ENCODE data around the gene NUP85.
A peak's percentile ranks its signal among the peaks of the same experiment; 100 is the strongest.
"Not testable (repeated sequence)": the region's sequence is repeated elsewhere in the genome, so short reads cannot be mapped to it uniquely, and the experiment has no call there.

Gene NUP85

DNA sequence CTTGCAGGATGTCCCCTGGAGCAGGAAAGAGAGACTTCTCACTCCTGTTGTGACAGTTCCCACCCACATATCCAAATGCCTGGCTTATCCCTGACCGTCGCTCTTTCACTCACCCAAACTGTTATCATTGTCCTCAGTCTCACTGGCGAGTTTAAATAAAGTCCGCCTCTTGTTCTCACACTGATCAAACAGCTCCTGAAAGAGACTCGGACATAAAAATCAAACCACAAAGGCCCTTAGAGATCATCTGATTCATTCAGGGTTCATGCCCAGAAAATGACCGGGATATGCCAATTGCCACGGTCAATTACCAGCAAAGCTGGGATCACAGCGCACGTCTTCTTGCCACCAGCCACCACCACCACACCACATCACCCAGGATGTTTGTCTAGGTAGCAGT lies 36.0 kb downstream of the NUP85 start:
- DNase-seq (ENCODE audit: low spot score) = no peak

DNA sequence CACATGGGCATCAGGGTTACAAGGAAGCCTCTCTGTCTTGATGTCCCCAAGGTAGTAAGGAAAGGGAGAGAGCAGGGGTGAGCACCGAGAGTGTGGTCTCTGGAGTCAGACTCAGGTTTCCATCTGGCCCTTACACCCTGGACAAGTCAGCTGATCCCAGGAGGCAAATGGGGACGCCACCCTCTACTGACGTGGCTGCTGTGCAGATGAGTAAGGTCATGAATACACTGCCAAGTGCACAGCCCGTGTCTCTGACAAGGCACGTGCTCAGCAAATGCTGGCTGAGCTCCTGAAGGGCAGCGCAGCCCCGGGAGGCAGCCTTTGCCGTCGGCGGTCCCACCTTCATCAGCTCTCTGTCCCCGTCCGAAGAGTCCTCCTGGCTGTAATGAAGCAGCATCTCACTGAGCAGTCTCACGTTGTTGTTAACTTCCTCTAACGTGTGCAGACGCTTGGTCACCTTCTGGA lies 36.5 kb downstream of the NUP85 start:
- DNase-seq (ENCODE audit: low spot score) = peak; percentile 53

DNA sequence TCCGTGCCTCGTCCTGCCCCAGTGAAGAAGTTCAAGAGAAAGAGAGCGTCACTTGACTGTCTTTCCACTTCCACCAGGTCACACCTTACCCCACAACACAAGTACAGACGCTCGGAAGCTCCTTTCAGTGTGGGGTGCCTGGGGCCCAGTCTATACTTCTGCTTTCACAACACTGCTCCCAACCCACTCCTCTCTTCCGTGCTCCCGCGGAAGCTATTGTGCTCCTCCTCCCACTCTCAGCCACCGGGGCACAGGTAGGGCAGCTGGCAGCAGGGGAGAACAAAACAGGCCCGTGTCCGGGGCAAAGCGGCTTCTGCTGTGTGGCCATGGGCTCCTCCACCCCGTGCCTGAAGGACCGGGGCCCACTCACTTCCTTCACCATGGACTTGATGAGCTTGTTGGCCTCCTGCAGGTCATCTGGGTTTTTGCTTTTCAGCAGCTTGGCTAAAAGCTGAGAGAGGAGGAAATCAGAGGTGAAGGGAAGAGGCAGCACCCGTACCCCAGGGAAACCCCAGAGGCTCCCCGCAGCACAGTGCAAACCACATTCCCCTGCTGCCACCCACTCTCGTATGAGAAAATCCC lies 37.1 kb downstream of the NUP85 start:
- DNase-seq (ENCODE audit: low spot score) = no peak

DNA sequence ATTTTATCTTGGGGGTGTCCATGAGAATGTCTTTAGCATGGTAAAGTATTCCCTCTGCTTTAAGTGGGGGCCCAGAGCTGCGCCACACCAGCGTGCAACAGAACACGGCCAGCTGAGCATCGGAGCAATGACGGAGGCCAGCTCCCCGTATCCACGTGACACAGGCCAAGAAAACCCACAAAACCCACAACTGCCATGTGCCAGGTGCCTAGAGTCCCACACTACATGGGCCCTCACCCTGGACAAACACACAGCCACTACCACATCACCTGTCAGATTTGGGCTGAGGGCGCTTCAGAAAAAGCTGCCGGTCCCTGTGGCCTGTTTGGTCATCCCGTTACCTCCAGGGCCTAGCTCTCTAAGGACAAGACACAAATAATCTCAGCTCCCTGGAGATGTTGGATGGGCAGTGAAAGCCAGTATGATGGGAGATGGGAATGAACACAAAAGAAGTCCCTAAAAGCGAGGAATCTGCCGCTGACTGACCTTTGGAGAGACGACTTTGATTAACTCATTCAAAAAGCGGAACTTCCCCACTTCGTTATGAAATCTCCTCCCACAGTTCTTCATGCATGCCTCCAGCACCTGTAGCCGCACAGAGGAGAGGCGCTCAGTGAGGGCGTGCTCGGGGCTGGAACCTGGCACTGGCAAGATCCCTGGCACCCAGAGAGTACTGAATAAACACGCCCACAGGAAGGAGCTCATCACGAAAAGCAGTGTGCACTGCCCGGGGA lies 38.8 kb downstream of the NUP85 start:
- DNase-seq (ENCODE audit: low spot score) = no peak

DNA sequence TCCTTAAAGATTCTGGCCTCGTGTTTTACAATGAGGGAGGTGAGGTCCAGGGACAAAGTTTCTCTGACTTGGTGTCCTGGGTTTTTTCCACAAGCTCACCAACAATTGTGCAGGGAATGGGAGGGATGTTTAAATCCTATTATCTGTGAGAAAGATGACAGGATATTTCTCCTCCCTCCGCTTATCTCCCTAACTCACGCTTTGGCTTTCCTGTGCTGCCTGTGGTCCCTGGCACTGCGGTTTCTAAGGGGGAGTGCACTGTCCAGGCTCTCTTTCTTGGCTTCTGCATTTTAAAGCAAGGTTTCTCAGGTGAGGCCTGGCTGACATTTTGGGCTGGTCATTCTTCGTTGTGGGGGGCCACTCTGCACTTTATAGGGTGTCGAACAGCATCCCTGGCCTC lies 39.5 kb downstream of the NUP85 start:
- DNase-seq (ENCODE audit: low spot score) = no peak

DNA sequence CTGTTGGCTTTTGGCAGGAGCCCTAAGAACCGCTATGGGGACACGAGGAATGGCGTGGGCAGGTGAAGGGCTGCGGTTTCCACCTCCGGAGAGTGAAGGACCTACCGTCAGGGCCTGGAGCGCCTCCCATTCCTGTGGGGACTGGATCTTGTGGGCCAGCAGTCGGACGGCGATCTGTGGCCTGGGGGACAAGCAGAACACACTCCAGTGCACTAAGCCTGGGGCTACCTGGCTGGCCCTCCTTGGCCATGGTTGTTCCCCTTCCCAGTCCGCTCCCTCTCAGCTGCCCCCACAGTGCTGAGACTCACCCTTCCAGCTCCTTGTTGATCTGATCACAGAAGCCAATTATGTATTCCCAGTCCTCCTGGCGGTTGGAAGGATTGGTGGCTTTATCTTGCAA lies 40.9 kb downstream of the NUP85 start:
- DNase-seq (ENCODE audit: low spot score) = no peak

DNA sequence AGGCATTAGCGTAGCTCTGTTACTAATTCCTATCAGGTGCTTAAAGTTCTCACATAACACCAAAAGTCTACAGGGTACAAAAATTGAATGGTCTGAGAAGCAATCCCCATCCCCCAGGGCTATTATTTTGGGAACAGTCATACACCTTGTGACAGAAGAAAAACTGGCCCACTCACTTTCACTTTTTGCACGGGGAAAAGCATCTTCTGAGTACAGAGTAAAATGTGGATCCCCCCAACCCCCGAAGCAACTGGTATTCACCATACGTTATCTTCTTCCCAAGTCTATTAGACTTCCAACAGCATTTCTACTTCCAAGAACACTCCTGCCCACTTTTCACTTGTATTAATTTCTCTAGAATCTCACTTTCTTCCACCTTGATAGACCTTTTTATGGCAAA lies 44.1 kb downstream of the NUP85 start:
- no peak for DNase-seq (ENCODE audit: low spot score)

DNA sequence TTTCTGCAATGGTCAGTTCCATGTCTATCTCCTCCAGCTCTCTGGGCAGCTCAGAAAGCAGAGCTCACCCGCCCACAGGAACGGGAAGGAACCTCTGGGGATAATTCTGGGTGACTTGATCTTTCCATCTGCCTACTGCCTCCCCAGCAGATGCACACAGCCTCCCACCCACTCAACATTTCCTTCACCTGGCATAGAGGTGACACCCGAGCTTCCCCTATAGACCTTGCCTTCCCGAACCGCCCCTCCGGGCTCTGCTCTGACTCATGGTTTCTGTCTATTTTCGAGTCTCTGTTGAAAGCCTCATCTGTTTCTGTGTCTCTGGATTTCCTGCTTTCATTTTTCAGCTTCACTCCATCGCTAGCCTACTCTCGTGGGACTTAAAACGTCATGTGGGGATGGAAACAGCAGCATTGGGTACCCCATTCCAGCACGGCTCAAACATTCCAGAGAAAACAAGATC lies 44.6 kb downstream of the NUP85 start:
- no peak for DNase-seq (ENCODE audit: low spot score)

DNA sequence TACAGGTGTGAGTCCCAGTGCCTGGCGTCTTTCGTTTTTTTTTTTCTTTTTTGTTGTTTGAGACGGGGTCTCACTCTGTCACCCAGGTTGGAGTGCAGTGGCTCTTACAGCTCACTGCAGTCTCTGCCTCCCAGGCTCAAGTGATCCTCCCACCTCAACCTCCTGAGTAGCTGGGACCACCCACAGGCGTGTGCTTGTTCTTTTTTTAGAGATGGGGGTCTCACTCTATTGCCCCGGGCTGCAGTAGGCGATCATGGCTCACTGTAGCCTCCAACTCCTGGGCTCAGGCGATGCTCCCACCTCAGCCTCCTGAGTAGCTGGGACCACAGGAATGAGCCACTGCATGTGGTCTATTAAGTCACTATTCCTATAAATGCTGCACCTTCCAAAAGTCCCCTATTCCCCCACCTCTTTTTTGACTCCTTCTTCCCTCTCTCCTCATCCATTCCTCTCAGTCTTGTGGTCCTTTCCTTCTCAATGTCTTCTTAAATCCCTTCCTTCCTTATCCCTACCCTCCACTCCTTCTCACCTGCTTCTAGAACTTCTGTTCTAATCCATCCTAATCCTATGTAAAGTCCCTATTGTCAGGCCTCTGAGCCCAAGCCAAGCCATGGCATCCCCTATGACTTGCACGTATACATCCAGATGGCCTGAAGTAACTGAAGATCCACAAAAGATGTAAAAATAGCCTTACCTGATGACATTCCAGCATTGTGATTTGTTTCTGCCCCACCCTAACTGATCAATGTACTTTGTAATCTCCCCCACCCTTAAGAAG lies 46.7 kb downstream of the NUP85 start:
- DNase-seq (ENCODE audit: low spot score) = no peak

DNA sequence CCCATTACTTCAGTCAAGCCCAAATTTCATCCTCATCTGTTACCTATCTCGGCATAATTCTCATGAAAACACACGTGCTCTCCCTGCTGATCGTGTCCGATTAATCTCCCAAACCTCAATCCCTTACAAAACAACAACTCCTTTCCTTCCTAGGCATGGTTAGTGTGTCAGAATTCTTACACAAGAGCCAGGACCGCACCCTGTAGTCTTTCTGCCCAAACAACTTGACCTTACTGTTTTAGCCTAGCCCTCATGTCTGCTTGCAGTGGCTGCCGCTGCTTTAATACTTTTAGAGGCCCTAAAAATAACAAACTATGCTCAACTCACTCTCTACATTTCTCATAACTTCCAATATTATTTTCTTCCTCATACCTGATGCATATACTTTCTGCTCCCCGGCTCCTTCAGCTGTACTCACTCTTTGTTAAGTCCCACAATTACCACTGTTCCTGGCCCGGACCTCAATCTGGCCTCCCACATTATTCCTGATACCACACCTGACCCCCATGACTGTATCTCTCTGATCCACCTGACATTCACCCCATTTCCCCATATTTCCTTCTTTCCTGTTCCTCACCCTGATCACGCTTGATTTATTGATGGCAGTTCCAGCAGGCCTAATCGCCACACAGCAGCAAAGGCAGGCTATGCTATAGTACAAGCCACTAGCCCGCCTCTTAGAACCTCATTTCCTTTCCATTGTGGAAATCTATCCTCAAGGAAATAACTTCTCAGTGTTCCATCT lies 50.6 kb downstream of the NUP85 start:
- DNase-seq (ENCODE audit: low spot score) = not testable (repeated sequence)

DNA sequence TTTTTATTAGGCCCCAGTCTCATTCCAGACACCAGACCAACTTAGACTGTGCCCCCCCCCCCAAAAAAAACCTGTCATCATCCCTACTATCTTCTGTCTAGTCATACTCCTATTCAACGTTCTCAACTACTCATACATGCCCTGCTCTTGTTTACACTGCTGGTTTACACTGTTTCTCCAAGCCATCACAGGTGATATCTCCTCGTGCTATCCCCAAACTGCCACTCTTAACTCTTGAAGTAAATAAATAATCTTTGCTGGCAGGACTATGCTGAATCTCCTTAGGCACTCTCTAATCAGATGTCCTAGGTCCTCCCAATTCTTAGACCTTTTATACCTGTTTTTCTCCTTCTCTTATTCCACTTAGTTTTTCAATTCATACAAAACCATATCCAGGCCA lies 51.7 kb downstream of the NUP85 start:
- not testable (repeated sequence) for DNase-seq (ENCODE audit: low spot score)

DNA sequence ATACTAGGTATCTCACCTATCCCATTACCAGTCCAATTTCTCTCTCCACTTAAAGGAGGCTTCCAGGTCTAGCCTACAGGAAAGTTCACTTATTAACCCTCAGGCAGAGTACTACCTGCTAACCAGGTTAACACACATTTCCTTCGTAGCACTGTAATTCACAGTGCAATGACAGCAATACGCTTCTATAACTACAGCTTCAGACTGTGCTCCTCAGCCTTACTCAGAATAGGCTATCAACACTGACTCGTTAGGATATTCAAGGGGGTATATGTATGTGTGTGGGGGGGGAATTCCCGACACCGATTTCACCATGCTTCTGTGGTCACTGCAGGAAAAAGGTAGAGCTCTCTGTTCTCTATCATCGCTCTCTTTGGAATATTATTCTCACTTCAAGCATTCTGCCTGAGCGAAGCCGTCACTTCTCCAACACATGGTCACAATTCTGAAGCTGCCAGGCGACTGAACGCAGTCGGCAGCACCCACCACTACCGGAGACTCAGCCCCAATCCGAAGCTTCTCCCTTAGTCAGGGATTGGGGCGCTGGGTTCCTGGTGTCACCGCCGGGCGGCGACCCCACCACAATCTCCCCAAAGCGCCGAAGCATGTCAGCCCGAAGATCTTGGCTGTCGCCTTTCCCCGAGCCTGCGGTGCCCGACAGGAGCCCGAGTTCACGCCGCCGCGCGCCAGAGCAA lies 55.3 kb downstream of the NUP85 start:
- peak; percentile 40 for DNase-seq (ENCODE audit: low spot score)

DNA sequence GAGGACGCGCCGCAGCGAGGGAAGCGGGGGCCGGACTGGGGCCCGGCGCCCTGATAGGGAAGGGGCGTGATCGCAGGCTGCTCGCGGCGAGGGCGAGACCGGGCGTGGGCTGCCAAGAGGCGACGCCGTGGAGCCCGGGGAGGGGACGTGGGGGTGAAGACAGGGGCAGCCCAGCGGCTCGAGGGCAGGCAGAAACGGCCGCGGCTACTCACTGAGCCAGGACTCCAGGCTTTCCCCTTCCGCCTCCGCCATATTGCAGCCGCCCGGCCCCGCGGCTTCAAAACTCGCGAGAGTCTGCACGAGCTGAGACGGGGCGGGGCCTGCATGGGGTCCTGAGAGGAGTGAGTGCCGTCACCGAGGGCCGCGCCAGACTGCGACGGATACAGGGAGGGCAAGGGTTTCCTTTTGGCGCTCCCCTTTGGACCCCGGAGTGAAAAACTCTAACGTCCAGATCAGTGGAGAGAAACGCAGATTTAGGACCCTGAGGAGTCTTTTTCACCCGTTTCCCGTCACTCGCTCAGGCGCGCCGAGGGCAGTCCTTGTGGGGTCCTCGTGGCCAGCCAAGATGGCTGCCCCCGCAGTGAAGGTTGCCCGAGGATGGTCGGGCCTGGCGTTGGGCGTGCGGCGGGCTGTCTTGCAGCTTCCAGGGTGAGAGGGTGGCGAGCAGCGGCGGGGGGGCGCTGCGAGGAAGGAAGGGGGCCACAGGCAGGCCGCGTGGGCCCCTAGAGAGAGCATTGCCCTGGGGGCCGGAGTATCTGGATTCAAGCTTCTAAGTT lies 56.0 kb downstream of the NUP85 start, which contains the start of the genes GGA3 and MRPS7:
TSS of gene GGA3 (minus strand) at position 271 of the 776 bp plus-strand sequence. CDS start at position 252, 19 bp downstream.
TSS of gene MRPS7 (plus strand) at position 544 of the 776 bp plus-strand sequence. CDS start at position 566, 22 bp downstream.
- DNase-seq (ENCODE audit: low spot score) = peak; percentile 92

DNA sequence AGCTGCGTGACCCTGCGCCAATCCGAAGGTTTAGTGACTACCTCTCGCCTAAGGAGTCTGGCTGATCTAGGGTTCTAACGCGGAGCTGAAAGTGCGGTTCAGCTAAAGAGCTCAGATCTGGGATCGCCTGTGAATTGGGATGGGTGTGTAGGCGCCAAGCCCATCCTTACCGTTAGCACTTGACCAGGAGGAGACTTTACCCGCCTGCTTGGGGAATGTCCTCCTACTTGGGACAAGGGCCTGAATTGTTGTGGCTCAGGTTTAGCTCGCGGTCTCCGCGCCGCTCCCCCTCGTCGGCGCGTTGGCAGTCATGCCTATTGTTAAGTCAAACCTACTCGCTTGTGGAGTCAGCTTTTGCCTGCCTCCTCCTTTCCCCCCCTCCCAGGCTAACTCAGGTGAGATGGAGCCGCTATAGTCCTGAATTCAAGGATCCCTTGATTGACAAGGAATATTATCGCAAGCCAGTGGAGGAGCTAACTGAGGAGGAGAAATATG lies 56.7 kb downstream of the NUP85 start:
- no peak for DNase-seq (ENCODE audit: low spot score)

DNA sequence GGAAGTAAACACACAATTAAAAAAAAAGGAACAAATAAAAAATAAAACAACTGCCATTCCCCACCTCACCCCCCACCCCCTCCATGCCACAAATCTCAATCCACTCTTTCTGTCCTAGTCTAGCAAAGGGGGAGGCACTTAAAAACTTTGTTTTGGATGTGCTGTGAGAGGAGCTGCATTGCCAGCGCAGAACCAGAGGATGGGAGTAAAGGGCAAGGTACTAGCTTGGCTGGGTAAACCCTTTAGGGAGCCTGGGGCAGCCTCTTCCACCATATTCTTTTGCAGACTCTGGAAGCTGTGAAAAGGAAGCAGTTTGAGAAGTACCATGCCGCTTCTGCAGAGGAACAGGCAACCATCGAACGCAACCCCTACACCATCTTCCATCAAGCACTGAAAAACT lies 57.6 kb downstream of the NUP85 start:
- peak; percentile 52 for DNase-seq (ENCODE audit: low spot score)

DNA sequence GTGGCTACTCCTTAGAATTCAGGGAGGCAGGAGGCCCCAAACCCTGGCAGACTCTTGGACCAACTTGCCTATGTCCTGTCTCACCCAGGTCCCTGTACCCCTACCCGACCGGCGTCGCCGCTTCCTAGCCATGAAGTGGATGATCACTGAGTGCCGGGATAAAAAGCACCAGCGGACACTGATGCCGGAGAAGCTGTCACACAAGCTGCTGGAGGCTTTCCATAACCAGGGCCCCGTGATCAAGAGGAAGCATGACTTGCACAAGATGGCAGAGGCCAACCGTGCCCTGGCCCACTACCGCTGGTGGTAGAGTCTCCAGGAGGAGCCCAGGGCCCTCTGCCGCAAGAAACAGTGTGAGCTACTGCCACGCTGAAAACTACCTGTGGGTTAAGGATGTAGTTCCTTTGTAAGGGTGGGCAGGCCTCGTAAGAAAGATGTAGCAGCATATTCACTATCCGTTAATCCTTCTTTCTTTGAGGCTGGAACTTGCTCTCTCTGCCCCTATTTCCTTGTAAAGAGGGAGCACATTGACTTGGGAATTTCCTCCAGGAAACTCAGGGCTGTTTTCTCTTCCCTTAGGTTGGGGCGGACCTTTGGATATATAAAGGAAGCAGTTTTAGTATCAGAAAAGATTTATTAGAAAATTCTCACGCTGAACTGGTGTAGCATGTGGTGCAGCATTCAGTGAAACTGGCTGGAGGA lies 60.3 kb downstream of the NUP85 start:
- DNase-seq (ENCODE audit: low spot score) = no peak

DNA sequence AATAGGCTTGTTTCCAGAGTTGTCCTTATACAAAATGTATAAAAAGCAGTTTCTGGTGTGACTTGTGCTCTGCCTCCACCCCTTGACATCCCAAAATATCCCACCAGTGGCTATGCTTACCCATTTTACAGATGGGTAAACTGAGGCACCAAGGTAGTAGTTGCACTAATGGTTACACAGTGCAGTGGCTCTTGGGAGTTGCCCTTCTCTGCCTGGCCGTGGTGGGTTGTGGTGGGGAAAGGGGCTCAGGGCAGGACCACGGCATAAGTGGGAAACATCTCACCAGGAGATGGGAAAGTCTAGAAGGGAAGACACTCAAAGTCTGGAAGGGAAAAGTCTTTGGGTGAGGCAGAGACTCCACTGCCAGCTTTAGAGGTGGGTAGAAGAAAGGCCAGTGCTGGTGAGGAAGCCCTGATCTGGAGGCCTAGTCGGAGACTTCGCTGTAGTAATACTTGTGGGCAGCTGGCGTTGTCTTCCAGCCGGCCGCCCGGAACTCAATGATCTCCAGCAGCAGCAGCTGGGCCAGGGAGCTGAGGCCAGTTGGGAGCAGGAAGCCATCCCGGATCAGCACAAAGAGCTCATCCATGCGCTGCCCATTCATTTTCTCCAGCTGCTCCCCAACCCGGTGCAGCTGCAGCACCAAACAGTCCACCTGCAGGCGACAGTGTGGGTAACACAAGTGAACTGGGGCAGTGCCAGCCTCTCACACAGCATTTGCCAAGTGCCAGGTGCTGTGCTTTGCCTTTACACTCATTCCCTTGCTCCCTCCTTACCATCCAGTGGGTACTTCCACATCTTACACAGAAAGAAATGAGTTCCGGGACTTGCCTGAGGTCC lies 61.1 kb downstream of the NUP85 start:
- no peak for DNase-seq (ENCODE audit: low spot score)

DNA sequence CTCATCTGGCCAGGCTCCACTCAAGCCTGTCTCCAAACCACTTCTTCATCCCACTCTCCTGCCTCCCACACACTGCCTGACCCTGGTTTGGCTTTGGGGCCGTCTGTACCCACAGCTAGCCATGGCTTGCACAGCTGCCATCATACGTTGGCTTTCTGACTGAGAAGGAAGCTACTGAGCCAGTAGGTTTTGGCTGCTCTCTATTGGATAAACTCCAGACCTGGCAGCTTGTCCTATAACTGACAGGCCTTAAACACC lies 61.6 kb downstream of the NUP85 start:
- no peak for DNase-seq (ENCODE audit: low spot score)

Measured in RKO (cell line).